NB4 (cell line): Measurements from ENCODE around the gene SLC2A5.
"Not testable (repeated sequence)": the region's sequence is repeated elsewhere in the genome, so short reads cannot be mapped to it uniquely, and the experiment has no call there.

Experiments used
- MYC ChIP-seq: IDR thresholded peaks from 2 replicates; pipeline ENCODE4 v1.6.1; 2011; ENCODE audit warnings: low read depth, low read length
- POLR2A ChIP-seq: IDR thresholded peaks from 2 replicates; pipeline ENCODE4 v1.6.1; 2011; ENCODE audit warnings: mild to moderate bottlenecking; ENCODE audit not compliant: insufficient read length; ENCODE audit errors: extremely low read depth
- TF ChIP-seq, protein P1 (sequence below): IDR thresholded peaks from one replicate; pipeline ENCODE4 v1.5.1; 2012; ENCODE audit warnings: low read depth, low read length
- TF ChIP-seq, protein P2 (sequence below): IDR thresholded peaks from 2 replicates; pipeline ENCODE4 v1.6.1; 2011; ENCODE audit warnings: low read depth, low read length

DNA sequence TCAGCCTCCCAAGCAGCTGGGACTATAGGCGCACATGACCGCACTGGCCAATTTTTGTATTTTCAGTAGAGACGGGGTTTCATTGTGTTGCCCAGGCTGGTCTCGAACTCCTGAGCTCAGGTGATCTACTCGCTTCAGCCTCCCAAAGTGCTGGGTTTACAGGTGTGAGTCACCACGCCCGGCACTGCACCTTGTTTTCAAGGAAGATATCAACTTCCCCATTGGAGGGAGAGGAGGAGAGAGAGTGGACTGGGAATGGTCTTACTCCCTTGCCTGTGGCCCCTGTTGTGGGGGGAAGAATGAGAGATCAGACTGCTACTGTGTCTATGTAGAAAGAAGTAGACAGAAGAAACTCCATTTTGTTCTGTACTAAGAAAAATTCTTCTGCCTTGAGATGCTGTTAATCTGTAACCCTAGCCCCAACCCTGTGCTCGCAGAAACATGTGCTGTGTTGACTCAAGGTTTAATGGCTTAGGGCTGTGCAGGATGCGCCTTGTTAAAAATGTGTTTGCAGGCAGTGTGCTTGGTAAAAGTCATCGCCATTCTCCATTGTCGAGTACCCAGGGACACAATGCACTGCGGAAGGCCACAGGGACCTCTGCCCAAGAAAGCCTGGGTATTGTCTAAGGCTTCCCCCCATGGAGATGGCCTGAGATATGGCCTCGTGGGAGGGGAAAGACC is 67.8 kb downstream of the SLC2A5 start:
- TF ChIP-seq POLR2A, MYC: not testable (repeated sequence)
- TF ChIP-seq, protein P1, sequence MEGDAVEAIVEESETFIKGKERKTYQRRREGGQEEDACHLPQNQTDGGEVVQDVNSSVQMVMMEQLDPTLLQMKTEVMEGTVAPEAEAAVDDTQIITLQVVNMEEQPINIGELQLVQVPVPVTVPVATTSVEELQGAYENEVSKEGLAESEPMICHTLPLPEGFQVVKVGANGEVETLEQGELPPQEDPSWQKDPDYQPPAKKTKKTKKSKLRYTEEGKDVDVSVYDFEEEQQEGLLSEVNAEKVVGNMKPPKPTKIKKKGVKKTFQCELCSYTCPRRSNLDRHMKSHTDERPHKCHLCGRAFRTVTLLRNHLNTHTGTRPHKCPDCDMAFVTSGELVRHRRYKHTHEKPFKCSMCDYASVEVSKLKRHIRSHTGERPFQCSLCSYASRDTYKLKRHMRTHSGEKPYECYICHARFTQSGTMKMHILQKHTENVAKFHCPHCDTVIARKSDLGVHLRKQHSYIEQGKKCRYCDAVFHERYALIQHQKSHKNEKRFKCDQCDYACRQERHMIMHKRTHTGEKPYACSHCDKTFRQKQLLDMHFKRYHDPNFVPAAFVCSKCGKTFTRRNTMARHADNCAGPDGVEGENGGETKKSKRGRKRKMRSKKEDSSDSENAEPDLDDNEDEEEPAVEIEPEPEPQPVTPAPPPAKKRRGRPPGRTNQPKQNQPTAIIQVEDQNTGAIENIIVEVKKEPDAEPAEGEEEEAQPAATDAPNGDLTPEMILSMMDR: not testable (repeated sequence)
- TF ChIP-seq, protein P2, sequence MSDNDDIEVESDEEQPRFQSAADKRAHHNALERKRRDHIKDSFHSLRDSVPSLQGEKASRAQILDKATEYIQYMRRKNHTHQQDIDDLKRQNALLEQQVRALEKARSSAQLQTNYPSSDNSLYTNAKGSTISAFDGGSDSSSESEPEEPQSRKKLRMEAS: not testable (repeated sequence)
